GM18909 (cell line): ENCODE results near the gene TMEM271.
"Not testable (repeated sequence)": the region's sequence is repeated elsewhere in the genome, so short reads cannot be mapped to it uniquely, and the experiment has no call there.

Experiments used
- ATAC-seq: cut with Tn5 transposase; IDR thresholded peaks from one replicate; pipeline ENCODE4 v1.9.1; 2021; ENCODE audit warnings: mild to moderate bottlenecking; ENCODE audit not compliant: unreplicated experiment, poor library complexity

The TMEM271 gene

GRCh38 chr4:567457-568350, 8.4 kb downstream of the TMEM271 start:
- ATAC-seq, result no peak

GRCh38 chr4:566508-567295, 9.4 kb downstream of the TMEM271 start:
- ATAC-seq, result no peak

GRCh38 chr4:566035-566434, 10.1 kb downstream of the TMEM271 start:
- no peak for ATAC-seq

GRCh38 chr4:565614-566013, 10.5 kb downstream of the TMEM271 start:
- ATAC-seq, result not testable (repeated sequence)

- ATAC-seq, result not testable (repeated sequence)
These were observed 13.6 kb downstream of the TMEM271 start for GRCh38 chr4:562458-562857.

GRCh38 chr4:561426-561825, 14.7 kb downstream of the TMEM271 start:
- ATAC-seq, result no peak

GRCh38 chr4:560731-561291, 15.3 kb downstream of the TMEM271 start:
- ATAC-seq, result no peak

GRCh38 chr4:560061-560460, 16.0 kb downstream of the TMEM271 start:
- ATAC-seq, result no peak

GRCh38 chr4:555566-556275, 20.4 kb downstream of the TMEM271 start:
- ATAC-seq, result no peak

GRCh38 chr4:554793-555320, 21.2 kb downstream of the TMEM271 start:
- ATAC-seq, result not testable (repeated sequence)

- no peak for ATAC-seq
These were observed 24.1 kb downstream of the TMEM271 start for GRCh38 chr4:552019-552418.

- ATAC-seq, result not testable (repeated sequence)
These were observed 25.8 kb downstream of the TMEM271 start for GRCh38 chr4:550268-550667.

- no peak for ATAC-seq
These were observed 27.1 kb downstream of the TMEM271 start for GRCh38 chr4:548976-549375.

GRCh38 chr4:545612-546011, 30.5 kb downstream of the TMEM271 start:
- no peak for ATAC-seq

GRCh38 chr4:544386-545105, 31.5 kb downstream of the TMEM271 start:
- no peak for ATAC-seq

GRCh38 chr4:541271-541670, 34.8 kb downstream of the TMEM271 start:
- ATAC-seq, result no peak

GRCh38 chr4:538542-539142, 37.5 kb downstream of the TMEM271 start:
- ATAC-seq, result no peak

- no peak for ATAC-seq
These were observed 38.4 kb downstream of the TMEM271 start for GRCh38 chr4:537436-538264.
